GM19438 (cell line): ENCODE results near the gene C12orf50.
"Not testable (repeated sequence)": the region's sequence is repeated elsewhere in the genome, so short reads cannot be mapped to it uniquely, and the experiment has no call there.

Experiments used
- ATAC-seq: cut with Tn5 transposase; IDR thresholded peaks from one replicate; pipeline ENCODE4 v1.9.1; 2021; ENCODE audit warnings: low read depth; ENCODE audit not compliant: unreplicated experiment

C12orf50 gene

GRCh38 chr12:88029093-88029665 lies at the start of gene C12orf50:
TSS of gene C12orf50 (minus strand) at chr12:88029401. CDS start at chr12:88026962, 2,439 bp downstream.
- ATAC-seq: no peak

DNA sequence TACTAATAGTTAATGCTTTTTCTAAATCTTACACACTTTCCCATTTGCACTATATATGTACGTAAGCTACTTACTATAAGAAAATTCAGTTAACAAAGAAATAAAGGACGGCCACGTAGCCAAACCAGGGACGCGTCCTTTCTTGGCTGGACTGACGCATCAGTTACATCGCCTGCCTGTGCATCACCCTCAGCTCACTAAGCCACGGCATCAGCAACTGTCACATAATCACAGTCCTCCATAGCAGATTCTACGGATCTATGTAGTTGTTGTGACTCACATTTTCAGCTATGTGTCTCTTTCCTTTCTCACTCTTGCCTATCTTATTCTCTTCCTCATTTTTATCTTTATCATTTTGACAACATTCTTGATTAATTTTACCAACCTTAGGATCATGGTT lies 38.1 kb upstream of the C12orf50 start:
- ATAC-seq: no peak

GRCh38 chr12:88063375-88063774 lies 34.2 kb upstream of the C12orf50 start:
- peak; percentile 80 for ATAC-seq

DNA sequence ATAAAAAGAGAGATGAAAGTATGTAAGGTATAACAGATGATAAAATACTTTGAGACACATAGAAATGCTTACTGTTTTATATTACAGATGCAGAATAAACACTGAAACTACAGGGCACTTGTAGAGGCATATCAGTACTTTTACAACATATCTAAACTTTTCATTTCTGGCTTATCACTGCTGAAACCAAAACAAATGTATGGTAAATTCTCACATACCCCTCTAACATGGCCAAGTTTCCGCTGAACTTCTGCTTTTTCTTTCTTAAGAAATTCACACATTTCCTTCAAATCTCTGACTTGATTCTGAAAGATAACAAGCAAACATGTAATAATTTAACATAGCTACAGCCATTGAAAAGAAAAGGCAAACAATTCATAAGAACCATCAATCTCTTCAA lies 33.3 kb upstream of the C12orf50 start:
- no peak for ATAC-seq

GRCh38 chr12:88058719-88059077 lies 29.5 kb upstream of the C12orf50 start:
- no peak for ATAC-seq

- no peak for ATAC-seq
Observed at GRCh38 chr12:88057994-88058718, 29.0 kb upstream of the C12orf50 start.

GRCh38 chr12:88056571-88056970 lies 27.4 kb upstream of the C12orf50 start:
- ATAC-seq: no peak

GRCh38 chr12:88052686-88053085 lies 23.5 kb upstream of the C12orf50 start:
- ATAC-seq: peak; percentile 65

DNA sequence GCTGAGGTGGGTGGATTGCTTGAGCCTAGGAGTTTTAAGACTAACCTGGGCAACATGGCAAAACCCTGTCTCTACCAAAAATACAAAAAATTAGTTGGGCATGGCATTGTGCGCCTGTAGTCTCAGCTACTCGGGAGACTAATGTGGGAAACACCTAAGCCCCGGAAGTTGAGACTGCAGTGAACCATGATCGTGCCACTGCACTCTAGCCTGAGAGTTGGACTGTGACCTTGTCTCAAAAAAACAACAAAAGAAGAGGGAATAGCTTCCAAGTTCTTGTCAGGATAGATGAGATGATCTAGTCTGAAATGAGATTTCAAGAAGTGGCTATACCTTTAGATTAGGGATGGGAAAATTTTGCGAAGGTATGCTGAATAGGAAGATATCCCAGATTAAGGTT lies 14.8 kb upstream of the C12orf50 start:
- no peak for ATAC-seq

- no peak for ATAC-seq
Observed at GRCh38 chr12:88037770-88038169, 8.6 kb upstream of the C12orf50 start.

DNA sequence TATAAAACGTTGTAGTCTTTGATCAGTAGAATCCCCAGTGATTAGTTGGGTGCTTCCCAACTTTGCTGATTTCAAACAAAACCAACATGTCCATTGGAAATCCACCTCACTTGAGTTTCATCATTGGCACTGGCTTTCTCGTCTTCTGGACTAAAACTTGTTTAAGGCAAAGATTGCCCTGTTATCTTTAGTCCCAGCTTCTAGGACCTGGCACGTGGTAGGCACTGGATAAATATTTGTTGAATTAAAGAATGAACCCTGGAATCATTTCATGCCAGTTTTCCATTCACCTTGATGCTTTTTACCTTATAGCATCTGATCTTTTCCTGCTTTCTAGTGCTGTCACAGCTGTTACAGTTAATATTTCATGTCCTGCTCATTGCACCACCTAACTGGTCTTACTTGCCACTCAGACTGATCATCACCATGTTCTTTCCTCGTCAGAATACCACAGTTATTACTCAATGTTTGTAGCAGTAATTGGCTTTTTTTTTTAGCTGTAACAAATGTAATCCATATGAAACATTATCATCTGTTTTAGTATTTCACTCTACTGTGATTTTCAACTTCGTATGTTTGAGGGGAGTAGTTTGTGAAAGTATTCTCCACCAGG lies 7.3 kb upstream of the C12orf50 start:
- no peak for ATAC-seq

- peak; percentile 6 for ATAC-seq
Observed at GRCh38 chr12:88035907-88036289, 6.7 kb upstream of the C12orf50 start.

DNA sequence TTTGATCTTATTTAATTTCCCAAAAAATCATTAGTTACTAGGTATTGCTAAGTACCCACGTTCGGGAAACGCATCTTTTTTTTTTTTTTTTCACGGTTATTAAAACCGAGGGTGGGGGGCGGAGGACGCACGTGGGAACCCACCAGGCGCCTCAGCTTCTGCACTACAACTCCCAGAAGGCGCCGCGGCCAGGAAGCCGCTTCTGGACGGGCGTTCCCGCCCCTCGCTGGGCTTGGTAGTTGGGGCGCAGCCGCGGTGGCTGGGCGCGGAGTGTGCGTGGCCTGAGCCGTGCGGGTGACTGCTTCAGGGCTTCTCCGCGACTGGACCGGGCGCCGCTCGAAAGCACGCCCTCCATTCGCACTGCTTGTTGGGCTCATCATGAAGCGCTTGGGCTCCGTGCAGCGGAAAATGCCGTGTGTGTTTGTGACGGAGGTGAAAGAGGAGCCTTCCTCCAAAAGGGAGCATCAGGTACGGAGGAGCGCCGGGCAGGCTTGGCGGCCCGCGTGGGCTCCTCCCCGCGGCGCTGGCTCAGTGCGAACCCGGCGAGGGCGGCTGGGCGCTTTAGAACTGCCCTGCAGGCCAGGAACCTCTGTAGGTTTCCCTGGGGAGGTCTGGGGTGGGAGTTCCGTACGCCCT lies 6.2 kb upstream of the C12orf50 start:
- peak; percentile 100 for ATAC-seq

DNA sequence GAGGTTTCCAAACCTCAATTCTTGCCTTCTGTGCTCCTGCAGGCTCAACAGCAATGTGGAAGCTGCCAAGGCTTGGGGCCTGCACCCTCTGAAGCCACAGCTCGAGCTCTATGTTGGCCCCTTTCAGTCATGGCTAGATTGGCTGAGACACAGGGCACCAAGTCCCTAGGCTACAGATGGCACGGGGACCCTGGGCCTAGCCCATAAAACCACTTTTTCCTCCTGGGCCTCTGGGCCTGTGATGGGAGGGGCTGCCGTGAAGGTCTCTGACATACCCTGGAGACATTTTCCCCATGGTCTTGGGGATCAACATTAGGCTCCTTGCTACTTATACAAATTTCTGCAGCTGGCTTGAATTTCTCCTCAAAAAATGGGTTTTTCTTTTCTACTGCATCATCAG lies 2.0 kb upstream of the C12orf50 start:
- ATAC-seq: not testable (repeated sequence)

GRCh38 chr12:88026196-88026595 lies 3.0 kb downstream of the C12orf50 start:
- ATAC-seq: no peak

- no peak for ATAC-seq
Observed at GRCh38 chr12:88017964-88018363, 11.2 kb downstream of the C12orf50 start.

GRCh38 chr12:88015825-88016224 lies 13.4 kb downstream of the C12orf50 start:
- ATAC-seq: no peak

DNA sequence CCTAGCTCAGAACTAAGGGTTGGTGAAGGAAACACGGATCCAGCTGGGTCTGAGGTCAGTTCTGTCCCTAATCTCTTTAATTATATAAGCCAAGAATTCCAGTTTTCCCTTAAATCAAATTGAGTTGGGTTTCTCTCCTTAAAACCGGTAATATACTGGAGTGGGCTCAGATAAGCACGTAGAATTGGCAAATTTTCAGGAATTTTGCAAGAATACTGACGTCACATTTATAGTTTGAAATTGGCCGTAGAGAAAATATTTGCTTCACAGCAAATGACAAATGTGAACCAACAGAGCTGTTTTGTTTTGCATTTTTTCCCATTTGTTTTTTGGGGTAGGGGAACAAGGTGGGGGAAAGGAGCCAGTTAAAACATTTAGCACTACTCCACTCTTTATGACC lies 17.4 kb downstream of the C12orf50 start:
- no peak for ATAC-seq

DNA sequence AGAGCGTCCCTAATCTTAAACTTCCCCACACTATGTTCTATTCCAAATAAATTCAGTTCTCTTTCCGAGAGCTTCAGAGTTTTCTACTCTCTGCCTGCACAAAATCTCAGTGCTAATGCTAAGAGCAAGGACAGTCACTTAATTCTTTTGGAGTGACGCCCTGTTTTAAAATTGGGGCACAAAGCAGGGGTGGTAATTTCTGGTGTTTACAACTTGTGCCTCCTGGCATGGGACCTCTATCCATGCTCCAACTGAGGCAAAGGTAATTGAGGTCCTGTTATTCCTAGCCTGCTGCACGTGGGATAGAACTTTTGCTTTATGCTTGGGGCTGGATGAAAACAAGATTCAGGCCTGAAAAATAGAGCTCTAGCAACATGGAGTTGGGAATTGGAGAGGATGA lies 22.9 kb downstream of the C12orf50 start:
- no peak for ATAC-seq

DNA sequence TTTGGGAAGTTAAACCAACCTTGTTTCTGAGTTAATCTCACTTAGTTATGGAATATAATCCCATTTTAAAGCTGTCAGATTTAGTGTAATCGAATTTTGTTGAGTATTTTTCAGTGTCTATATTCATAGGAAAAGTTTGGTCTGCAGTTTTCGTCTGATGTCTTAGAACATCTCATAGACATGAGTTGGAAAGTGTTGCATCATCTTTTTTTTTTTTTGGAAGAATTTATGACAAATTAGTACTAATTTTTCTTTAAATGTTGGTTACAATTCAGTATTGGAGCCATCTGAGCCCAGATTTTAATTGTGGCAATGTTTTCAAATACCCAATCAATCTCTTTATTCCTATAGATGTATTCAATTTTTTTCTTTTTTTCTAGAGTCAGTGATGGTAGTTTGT lies 27.9 kb downstream of the C12orf50 start:
- no peak for ATAC-seq

DNA sequence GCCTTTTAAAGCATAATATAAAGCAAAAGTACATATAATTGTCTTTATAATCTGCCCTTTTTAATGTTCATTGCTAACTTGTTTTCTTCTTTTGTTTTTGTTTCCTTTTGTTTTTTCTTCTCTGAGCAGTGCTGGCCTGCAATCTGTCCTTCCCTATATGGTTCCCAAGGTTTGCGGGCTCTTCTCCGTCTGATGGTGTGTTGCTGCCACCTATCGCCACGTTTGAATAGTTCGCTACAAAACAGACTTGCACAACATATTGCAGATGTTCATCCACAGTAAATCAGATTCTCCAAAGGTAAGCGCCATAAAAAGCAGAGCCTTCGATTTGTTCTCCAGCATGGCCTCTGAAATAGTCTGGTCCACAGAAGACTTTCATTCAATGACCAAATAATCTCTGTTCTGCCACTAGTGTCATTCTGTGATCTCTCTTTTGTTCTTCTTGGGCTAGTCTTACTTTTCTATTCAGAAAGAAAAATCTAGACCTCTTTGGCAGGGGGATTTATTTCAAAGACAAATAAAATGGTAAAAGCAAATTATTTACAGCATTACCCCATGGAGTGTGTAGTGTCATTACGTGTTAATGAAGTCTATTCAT lies 33.5 kb downstream of the C12orf50 start:
- peak; percentile 91 for ATAC-seq
